ENCODE results near the gene IGF2BP2.
"Not testable (repeated sequence)": the region's sequence is repeated elsewhere in the genome, so short reads cannot be mapped to it uniquely, and the experiment has no call there.

IGF2BP2 gene

DNA sequence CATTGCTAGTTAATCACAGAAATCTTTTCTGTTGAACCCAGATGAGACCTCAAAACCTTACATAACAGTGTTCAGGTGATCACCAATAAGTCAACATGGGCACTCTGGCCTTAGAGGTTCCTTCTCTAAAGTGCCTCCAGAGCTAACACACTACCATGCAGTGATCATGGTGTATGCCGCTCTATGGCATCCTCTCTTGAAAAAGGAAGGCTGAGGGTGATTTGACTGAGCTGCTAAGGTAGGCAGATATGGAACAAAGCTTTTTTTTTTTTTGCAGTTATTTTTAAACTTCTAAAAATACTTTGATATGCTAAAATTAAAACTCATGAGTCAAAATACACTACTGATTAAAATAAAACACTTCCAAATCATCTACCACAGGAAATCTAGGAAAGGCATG is 46.0 kb downstream of the IGF2BP2 start:
- no peak for DNase-seq (ENCODE audit: low spot score)
- TF ChIP-seq, protein P1, sequence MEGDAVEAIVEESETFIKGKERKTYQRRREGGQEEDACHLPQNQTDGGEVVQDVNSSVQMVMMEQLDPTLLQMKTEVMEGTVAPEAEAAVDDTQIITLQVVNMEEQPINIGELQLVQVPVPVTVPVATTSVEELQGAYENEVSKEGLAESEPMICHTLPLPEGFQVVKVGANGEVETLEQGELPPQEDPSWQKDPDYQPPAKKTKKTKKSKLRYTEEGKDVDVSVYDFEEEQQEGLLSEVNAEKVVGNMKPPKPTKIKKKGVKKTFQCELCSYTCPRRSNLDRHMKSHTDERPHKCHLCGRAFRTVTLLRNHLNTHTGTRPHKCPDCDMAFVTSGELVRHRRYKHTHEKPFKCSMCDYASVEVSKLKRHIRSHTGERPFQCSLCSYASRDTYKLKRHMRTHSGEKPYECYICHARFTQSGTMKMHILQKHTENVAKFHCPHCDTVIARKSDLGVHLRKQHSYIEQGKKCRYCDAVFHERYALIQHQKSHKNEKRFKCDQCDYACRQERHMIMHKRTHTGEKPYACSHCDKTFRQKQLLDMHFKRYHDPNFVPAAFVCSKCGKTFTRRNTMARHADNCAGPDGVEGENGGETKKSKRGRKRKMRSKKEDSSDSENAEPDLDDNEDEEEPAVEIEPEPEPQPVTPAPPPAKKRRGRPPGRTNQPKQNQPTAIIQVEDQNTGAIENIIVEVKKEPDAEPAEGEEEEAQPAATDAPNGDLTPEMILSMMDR (IDR thresholded peaks at IDR 0.05), result no peak
- no peak overlapping the region for H3K4me3 ChIP-seq
- no peak overlapping the region for H3K27ac ChIP-seq

DNA sequence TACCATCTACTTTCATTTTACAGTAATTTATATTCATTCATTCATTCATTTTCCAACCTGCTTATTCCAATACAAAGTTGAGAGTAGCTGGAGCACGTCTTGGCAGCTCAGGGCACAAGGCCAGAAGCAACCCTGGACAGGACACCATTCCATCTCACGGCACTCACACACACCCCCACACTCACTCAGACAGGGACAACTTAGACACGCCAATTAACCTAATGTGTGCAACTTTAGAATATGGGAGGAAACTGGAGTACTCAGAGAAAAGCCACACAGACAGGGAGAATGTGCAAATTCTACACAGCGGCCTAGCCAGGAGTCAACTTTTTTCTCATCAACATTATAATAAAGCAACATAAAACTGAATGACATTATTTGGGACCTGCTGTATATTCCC is 46.7 kb downstream of the IGF2BP2 start:
- H3K27ac ChIP-seq, result no peak overlapping the region
- TF ChIP-seq, protein P1 (IDR thresholded peaks at IDR 0.05), result no peak
- no peak for DNase-seq (ENCODE audit: low spot score)
- H3K4me3 ChIP-seq, result no peak overlapping the region

DNA sequence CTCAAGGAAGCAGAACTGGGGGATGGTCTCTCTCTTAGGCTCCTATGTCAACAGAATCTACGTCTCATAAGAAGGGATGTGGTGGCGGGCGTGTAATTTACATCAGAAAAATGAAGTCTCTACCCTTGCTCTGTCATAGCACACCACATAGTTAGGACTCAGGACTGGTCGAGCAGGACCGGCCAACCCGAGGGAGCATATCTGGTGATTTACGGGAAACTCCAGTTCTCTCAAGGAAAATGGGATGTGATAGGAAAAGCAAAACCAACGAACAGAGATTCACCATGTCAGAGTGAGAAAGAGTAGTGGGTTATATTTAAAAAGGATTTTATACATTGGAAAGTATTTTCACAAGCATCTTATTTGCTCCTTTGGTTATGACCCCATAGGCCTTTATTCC is 54.7 kb downstream of the IGF2BP2 start:
- no peak for DNase-seq (ENCODE audit: low spot score)
- TF ChIP-seq, protein P1 (IDR thresholded peaks at IDR 0.05), result no peak
- Histone ChIP-seq H3K27ac (no peak overlapping the region), H3K4me3 (no peak overlapping the region)

DNA sequence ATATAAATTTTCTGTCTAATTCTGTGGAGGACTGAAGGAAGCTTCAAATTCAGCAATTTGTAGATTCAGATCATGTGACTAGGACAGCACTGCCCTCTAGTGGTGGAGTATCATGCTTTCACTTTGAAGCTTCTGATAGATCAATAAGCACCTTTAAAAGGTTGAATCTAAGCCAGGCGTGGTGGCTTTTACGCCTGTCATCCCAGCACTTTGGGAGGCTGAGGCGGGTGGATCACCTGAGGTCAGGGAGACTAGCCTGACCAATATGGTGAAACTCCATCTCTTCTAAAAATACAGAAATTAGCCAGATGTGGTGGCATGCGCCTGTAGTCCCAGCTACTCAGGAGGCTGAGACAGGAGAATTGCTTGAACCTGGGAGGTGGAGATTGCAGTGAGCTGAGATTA is 56.3 kb downstream of the IGF2BP2 start:
- H3K27ac ChIP-seq; DNase-seq (ENCODE audit: low spot score); H3K4me3 ChIP-seq: not testable (repeated sequence)
- TF ChIP-seq, protein P1 (IDR thresholded peaks at IDR 0.05), result peak; percentile 44

DNA sequence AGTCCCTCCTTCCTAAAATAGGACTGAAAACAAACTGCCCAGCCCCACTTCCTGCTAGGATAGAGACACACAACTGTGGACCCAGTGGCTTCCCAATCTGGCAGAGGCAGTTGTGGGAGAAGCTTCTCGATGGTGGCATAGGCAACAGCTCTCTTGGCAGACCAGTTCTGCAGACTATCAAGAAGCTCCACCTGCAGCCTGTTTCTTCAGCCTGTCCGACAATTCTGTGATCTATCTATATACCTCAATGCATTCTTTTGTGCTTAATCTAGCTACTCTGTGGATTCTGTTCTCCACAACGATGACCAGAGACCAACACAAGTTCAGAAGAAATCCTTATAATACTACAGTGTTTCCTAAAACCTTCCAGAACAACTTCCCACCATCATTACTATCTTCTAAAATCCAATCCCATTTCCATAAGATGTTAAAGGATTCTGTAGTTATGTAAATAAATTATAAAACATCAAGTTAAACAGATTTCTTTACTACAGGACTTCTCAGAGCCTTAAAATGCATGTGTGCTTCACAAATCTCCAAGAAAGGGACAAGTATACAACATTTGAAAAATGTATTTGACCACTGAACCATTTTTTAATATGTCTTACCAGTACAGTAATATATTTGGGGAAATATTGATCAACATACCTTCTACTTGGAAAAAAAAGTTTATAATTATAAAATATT is 57.7 kb downstream of the IGF2BP2 start:
- H3K27ac ChIP-seq, result no peak overlapping the region
- no peak overlapping the region for H3K4me3 ChIP-seq
- no peak for DNase-seq (ENCODE audit: low spot score)
- TF ChIP-seq, protein P1 (IDR thresholded peaks at IDR 0.05), result no peak

DNA sequence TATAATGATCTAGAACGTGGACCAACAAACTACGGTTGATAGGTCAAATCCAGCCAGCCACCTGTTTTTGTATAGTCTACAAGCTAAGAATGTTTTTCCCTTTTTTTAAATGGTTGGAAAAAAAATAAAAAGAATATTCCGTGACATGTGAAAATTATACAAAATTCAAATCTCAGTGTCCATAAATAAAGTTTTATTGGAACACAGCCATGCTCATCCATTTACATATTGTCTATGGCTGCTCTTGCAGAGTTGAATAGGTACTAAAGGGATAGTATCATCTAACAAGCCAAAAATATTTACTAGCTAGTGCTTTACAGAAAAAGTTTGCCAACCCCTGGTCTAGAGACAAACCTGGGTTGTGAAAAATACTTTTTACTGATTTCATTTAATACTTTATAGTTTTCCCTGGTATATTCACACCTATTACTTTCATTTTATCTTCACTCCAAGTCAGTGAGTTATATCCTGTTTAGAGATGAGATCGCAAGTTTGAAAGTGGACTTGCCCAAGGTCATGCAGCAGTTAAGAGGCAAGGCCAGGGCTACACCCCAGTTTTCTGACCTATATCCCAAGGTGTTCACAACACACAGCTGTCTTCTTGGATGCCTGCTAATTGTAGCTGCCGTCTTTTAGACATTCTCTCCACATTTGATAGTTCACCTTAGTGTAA is 58.4 kb downstream of the IGF2BP2 start:
- no peak overlapping the region for H3K27ac ChIP-seq

More for the DNA sequence above, 58.4 kb downstream of the IGF2BP2 start:
- no peak for DNase-seq (ENCODE audit: low spot score)
- no peak overlapping the region for H3K4me3 ChIP-seq
- TF ChIP-seq, protein P1 (IDR thresholded peaks at IDR 0.05), result no peak

Measured in coronary artery (tissue), 2 donors.